HG02840 (cell line): ENCODE data around the gene PPIG.
"Not testable (repeated sequence)": the region's sequence is repeated elsewhere in the genome, so short reads cannot be mapped to it uniquely, and the experiment has no call there.

Experiments
- ATAC-seq: cut with Tn5 transposase; IDR thresholded peaks from one replicate; pipeline ENCODE4 v1.9.1; 2021; ENCODE audit warnings: mild to moderate bottlenecking, moderate library complexity, moderate number of reproducible peaks; ENCODE audit not compliant: unreplicated experiment, low FRiP score

Gene PPIG

GRCh38 chr2:169661265-169661664, 77.1 kb downstream of the PPIG start:
- no peak for ATAC-seq

DNA sequence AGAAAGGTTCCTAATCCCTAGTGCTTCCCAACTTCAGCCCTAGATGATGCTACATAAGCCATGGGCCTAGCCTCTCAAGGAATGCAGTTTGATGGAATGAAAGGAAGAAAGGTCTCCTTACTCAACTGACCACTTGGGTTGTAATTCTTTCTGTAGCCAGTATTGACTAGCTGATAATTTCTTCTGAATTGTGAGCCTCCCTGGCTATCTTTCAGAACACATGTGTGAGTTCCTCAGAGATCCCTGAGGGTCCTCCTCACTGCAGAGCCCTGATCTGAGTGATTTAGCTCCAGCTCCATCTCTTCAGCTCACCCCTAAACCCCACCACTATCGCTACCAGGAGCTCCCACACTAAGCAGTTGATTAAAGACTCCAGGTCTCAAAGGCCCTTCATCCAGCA, 78.6 kb downstream of the PPIG start:
- no peak for ATAC-seq

- ATAC-seq: no peak
Observed at GRCh38 chr2:169663247-169663646, 79.1 kb downstream of the PPIG start.

DNA sequence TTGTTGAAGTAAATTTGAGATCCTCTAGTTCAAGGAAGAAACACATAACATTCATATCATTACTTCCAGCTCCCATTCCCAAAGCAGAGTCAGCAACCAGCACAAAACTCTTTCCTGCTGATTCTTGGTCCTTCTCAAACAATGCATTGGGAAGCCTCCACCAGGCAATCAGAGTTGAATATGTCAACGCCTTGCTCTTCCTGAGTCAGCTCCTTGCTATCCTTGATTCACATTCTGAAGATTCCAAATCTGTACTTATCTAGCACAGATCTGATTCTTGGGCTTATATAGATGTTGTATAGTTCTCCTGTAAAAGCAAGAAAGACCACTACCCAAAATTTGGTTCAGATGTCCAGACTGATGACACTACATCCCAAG, 80.4 kb downstream of the PPIG start:
- no peak for ATAC-seq

- ATAC-seq: no peak
Observed at GRCh38 chr2:169664978-169665930, 81.1 kb downstream of the PPIG start.

- ATAC-seq: no peak
Observed at GRCh38 chr2:169667583-169667982, 83.4 kb downstream of the PPIG start.

- ATAC-seq: no peak
Observed at GRCh38 chr2:169670215-169670651, 86.1 kb downstream of the PPIG start.

- no peak for ATAC-seq
Observed at GRCh38 chr2:169670937-169671336, 86.8 kb downstream of the PPIG start.

- ATAC-seq: no peak
Observed at GRCh38 chr2:169672406-169672805, 88.3 kb downstream of the PPIG start.

DNA sequence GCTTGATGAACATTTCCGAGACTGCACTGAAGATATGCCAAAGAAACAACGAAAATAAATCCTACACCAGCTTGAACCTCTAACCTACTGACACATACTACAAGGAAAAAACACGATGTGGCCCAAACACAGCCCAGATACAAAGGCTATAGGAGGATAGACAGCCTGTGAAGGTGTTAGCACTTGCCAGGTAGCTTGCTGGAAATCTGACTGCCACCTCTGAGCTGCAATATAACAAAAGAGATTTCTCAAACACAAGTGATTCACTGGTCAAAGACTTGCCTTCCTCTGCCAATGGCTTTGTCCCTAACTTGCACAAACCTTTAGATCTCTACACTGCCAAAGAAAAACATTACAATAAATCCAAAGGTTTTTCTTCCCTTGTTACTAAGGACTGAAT, 89.0 kb downstream of the PPIG start:
- no peak for ATAC-seq

GRCh38 chr2:169673921-169674320, 89.8 kb downstream of the PPIG start:
- no peak for ATAC-seq

DNA sequence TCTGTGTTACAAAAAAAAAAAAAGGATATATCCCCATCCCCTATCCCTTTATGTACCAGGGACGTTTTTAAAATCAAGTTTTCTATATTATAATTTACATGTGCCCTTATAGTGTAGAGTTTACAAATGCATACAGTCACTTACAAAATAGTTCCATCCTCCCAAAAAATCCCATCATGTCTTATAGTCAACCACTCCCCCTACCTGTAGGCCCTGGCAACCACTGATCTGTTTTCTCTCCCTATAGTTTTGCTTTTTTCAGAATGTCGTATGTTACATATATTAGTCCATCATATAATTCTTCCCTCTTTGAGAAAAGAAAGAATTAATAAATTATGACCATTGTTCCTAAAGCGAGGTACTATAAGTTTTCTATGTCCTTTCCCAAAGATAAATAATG, 92.2 kb downstream of the PPIG start:
- ATAC-seq: no peak

DNA sequence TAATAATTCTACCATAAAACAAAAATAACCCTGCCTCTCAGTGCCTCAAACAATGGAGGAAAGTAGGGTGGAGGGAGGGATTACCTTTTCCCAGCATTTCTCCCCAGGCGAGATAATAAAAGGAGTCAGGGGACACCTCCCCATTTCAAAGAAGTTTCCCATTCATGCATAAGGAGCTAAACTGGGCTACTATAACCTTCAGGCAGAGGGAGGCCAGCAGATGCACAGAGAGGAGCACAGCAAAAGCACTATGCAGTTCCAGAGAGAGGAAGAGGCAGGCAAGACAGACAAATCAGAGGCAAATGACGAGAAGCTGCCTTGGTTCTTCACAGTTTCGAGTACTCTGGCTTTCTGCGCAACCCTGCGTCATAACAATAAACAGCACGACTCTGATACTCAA, 92.7 kb downstream of the PPIG start:
- ATAC-seq: no peak

DNA sequence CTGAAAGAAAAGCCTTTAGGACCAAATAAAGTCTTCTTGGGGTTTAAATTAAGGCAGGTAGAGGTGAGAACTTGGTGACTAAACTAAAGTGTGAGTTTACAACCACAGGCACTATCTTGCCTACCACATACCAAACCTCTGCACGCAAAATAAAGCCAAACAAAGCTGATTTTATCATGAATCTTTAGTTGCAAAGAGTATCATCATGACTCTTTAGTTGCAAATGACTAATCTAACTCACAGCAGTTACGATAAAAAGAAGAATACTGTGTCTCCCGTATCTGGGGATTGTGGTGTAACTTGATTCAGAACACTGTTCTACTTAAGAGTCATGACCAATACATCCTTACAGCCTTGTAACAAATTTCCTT, 98.9 kb downstream of the PPIG start:
- ATAC-seq: no peak

DNA sequence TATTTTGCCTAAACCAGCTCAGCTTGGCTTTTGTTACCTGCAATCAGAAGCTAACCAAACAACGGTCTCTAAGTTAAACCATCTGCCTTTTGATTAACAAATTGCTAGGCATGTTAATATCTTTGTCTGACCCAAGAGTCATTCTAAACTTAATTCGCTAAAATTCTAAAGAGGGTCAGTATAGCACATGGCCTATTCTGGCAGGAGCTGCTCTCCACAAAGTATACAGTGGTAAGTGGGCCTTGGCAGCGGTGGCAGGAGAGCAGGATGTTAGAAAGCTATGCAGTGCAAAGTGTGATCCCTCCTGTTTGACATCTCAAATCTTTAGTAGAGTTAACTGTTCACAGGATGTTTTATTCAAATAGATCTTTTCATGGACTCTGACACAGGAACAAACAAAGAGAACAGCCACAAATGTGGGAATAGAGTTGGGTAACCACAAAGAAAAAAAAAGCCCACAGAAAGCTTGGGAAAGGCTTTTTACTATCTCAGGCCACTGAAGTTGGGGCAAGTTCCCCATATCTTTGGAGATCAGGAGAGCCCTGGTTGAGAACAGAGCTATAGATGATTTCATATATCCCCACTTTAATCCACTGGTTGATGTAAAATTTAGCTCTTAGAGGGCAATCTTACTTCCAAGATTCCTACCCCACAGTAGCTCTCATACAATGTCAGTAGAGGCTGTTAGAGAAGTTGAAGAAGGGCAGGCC, 99.4 kb downstream of the PPIG start:
- no peak for ATAC-seq

DNA sequence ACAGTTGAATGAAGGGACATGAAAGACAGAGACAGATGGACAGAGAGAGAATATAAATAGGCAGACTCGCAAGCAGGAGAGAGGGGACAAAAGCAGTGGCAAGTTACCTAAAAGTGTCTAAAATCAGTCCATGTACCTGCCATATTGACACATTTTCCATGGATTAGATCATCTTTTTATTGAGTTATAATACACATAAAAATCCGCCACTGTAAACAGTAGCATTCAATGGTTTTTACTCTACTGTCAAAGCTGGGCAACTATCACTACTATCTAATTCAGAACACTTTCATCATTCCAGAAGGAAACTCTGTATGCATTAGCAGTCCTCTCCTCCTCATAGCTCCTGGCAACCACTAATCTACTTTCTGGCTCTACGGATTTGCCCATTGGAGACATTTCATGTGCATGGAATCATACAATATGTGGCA, 100.0 kb downstream of the PPIG start:
- ATAC-seq: no peak

DNA sequence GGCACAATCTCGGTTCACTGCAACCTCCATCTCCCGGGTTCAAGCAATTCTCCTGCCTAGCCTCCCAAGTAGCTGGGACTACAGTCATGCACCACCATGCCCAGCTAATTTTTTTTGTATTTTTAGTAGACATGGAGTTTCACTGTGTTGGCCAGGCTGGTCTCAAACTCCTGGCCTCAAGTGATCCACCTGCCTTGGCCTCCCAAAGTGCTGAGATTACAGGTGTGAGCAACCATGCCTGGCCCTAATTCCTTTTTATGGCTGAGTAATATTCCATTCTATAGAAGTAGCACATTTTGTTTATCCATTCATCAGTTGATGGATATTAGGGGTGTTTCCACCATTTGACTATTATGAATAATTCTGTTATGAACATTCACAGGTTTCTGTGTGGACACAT, 100.6 kb downstream of the PPIG start:
- ATAC-seq: not testable (repeated sequence)

DNA sequence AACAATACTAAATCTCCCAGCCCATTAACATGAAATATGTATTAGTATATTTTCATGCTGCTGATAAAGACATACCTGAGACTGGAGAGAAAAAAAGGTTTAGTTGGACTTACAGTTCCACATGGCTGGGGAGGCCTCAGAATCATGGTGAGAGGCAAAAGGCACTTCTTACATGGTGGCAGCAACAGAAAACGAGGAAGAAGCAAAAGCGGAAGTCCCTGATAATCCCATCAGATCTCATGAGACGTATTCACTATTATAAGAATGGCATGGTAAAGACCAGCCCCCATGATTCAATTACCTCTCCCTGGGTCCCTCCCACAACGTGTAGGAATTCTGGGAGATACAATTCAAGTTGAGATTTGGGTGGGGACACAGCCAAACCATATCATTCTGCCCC, 102.7 kb downstream of the PPIG start:
- ATAC-seq: not testable (repeated sequence)

GRCh38 chr2:169687943-169688342, 103.8 kb downstream of the PPIG start:
- not testable (repeated sequence) for ATAC-seq

DNA sequence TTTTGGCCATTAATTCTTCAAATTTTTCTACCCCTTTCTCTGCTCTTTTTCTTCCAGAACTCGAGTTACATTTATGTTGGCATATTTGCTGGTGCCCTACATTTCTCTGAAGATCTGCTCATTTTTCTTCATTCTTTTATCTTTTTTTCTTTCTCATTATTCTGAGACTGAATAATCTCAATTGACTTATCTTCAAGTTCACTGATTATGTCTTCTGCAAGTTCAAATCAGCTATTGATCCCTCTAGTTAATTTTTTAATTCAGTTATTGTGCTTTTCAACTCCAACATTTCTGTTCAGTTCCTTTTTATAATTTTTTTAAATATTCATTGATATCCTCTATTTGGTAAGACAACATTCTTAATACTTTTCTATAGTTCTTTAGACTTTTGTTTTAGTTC, 106.8 kb downstream of the PPIG start:
- ATAC-seq: no peak
